MM.1S (cell line): Measurements from ENCODE around the gene NCS1.

Experiments used
- DNase-seq: peaks from one replicate; pipeline ENCODE4 v3.0.0-alpha.2; 2015
- H2AFZ ChIP-seq: fragments of 300-600 bp; sonication (generic); 2 replicates; pipeline ENCODE4 v1.6.0; 2016; ENCODE audit warnings: antibody characterized with exemption, low read length
- H3F3A ChIP-seq: fragments of 300-600 bp; sonication (generic); 2 replicates; pipeline ENCODE4 v1.6.1; 2016; ENCODE audit warnings: mild to moderate bottlenecking, antibody characterized with exemption, low read length, moderate library complexity, mixed read lengths; ENCODE audit not compliant: insufficient read depth
- H3K27ac ChIP-seq: fragments of 300-600 bp; sonication (generic); 2 replicates; pipeline ENCODE4 v1.5.1; 2016; ENCODE audit warnings: mild to moderate bottlenecking, low read length
- H3K27me3 ChIP-seq: fragments of 300-600 bp; sonication (generic); replicated peaks from 2 replicates; pipeline ENCODE4 v1.6.0; 2016; ENCODE audit warnings: low read length; ENCODE audit not compliant: insufficient read depth
- H3K36me3 ChIP-seq: fragments of 300-600 bp; sonication (generic); replicated peaks from 2 replicates; pipeline ENCODE4 v1.6.1; 2016; ENCODE audit warnings: mild to moderate bottlenecking, low read length, mixed read lengths; ENCODE audit not compliant: insufficient read depth
- H3K4me1 ChIP-seq: fragments of 300-600 bp; sonication (generic); 2 replicates; pipeline ENCODE4 v1.6.1; 2016; ENCODE audit warnings: low read length, mixed read lengths
- H3K4me2 ChIP-seq: fragments of 300-600 bp; sonication (generic); 2 replicates; pipeline ENCODE4 v1.6.0; 2016; ENCODE audit warnings: low read depth, low read length
- H3K4me3 ChIP-seq: fragments of 300-600 bp; sonication (generic); 2 replicates; pipeline ENCODE4 v1.5.1; 2016; ENCODE audit warnings: low read length, mixed read lengths
- H3K79me2 ChIP-seq: fragments of 300-600 bp; sonication (generic); 2 replicates; pipeline ENCODE4 v1.6.1; 2016; ENCODE audit warnings: mixed run types, low read length, mixed read lengths
- H3K9ac ChIP-seq: fragments of 300-600 bp; sonication (generic); 2 replicates; pipeline ENCODE4 v1.6.1; 2016; ENCODE audit warnings: low read length, mixed read lengths
- H3K9me2 ChIP-seq: fragments of 300-600 bp; sonication (generic); replicated peaks from 2 replicates; pipeline ENCODE4 v1.6.1; 2016; ENCODE audit warnings: mild to moderate bottlenecking, low read length, mixed read lengths; ENCODE audit not compliant: insufficient read depth
- H3K9me3 ChIP-seq: fragments of 300-600 bp; sonication (generic); replicated peaks from 2 replicates; pipeline ENCODE4 v1.6.1; 2016; ENCODE audit warnings: mild to moderate bottlenecking, low read length, mixed read lengths; ENCODE audit not compliant: insufficient read depth
- H4K20me1 ChIP-seq: fragments of 300-600 bp; sonication (generic); 2 replicates; pipeline ENCODE4 v1.6.1; 2016; ENCODE audit warnings: mild to moderate bottlenecking, low read length, moderate library complexity, mixed read lengths; ENCODE audit not compliant: insufficient read depth
- CTCF ChIP-seq: fragments of 300-600 bp; sonication (generic); IDR thresholded peaks from 2 replicates; pipeline ENCODE4 v1.5.1; 2016; ENCODE audit warnings: antibody characterized with exemption, low read length, mixed read lengths
- EZH2 ChIP-seq: fragments of 300-600 bp; sonication (generic); optimal IDR thresholded peaks from 2 replicates; pipeline ENCODE3; 2017; ENCODE audit warnings: low read depth, mild to moderate bottlenecking, antibody characterized with exemption, low read length, mixed read lengths
- EZH2phosphoT487 ChIP-seq: fragments of 300-600 bp; sonication (generic); IDR thresholded peaks from 2 replicates; pipeline ENCODE4 v1.6.1; 2018; ENCODE audit warnings: antibody characterized with exemption, low read length

Gene NCS1

GRCh38 chr9:130271473-130271872 lies 99.3 kb downstream of the NCS1 start:
- no peak overlapping the region for H3K27ac ChIP-seq
- H3K4me2 ChIP-seq, result 0 out of 2 replicates have a peak overlapping the region, but pooled peaks have one; percentile 1
- peaks cover 92% of the 10 kb centered on the region for H3K27me3 ChIP-seq
- no peaks in the 10 kb centered on the region for H3K9me3 ChIP-seq
- no peak for TF ChIP-seq EZH2phosphoT487
- TF ChIP-seq CTCF, result no peak
- no peak for TF ChIP-seq EZH2
- H3F3A ChIP-seq, result no peaks in the 10 kb centered on the region
- H3K36me3 ChIP-seq, result no peaks in the 10 kb centered on the region
- no peak overlapping the region for H3K9ac ChIP-seq
- no peaks in the 10 kb centered on the region for H3K4me1 ChIP-seq
- no peak overlapping the region for H2AFZ ChIP-seq
- no peak for DNase-seq
- H3K79me2 ChIP-seq, result no peaks in the 10 kb centered on the region
- no peaks in the 10 kb centered on the region for H4K20me1 ChIP-seq
- H3K9me2 ChIP-seq, result no peaks in the 10 kb centered on the region
- no peak overlapping the region for H3K4me3 ChIP-seq

- DNase-seq, result no peak
- no peaks in the 10 kb centered on the region for H3K36me3 ChIP-seq
- no peaks in the 10 kb centered on the region for H3K79me2 ChIP-seq
- no peak for TF ChIP-seq EZH2phosphoT487
- no peak for TF ChIP-seq CTCF
- TF ChIP-seq EZH2, result no peak
- H4K20me1 ChIP-seq, result no peaks in the 10 kb centered on the region
- no peaks in the 10 kb centered on the region for H3K9me2 ChIP-seq
- H3K4me2 ChIP-seq, result no peak overlapping the region
- H3K9ac ChIP-seq, result no peak overlapping the region
- H3K27me3 ChIP-seq, result peaks cover 77% of the 10 kb centered on the region
- H3F3A ChIP-seq, result no peaks in the 10 kb centered on the region
- H2AFZ ChIP-seq, result no peak overlapping the region
- H3K4me3 ChIP-seq, result no peak overlapping the region
- H3K9me3 ChIP-seq, result no peaks in the 10 kb centered on the region
- no peak overlapping the region for H3K27ac ChIP-seq
- H3K4me1 ChIP-seq, result no peaks in the 10 kb centered on the region
These were observed 103.0 kb downstream of the NCS1 start for GRCh38 chr9:130275156-130275555.

GRCh38 chr9:130276121-130276520 lies 103.9 kb downstream of the NCS1 start:
- no peak overlapping the region for H3K27ac ChIP-seq
- no peak overlapping the region for H2AFZ ChIP-seq
- no peaks in the 10 kb centered on the region for H3K4me1 ChIP-seq
- H3K9me2 ChIP-seq, result no peaks in the 10 kb centered on the region
- no peaks in the 10 kb centered on the region for H3F3A ChIP-seq
- no peak overlapping the region for H3K4me2 ChIP-seq
- no peak for DNase-seq
- H3K79me2 ChIP-seq, result no peaks in the 10 kb centered on the region
- TF ChIP-seq EZH2phosphoT487 (no peak), EZH2 (no peak), CTCF (no peak)
- no peaks in the 10 kb centered on the region for H4K20me1 ChIP-seq
- H3K9ac ChIP-seq, result no peak overlapping the region
- no peak overlapping the region for H3K4me3 ChIP-seq
- H3K36me3 ChIP-seq, result no peaks in the 10 kb centered on the region
- H3K27me3 ChIP-seq, result peaks cover 76% of the 10 kb centered on the region
- no peaks in the 10 kb centered on the region for H3K9me3 ChIP-seq
